ENCODE data around the gene ESR2. TPM values are rescaled to one million over a fixed set of nuclear protein-coding genes. Genes with fewer than 3 reads are reported as not detected.

Gene ESR2
- total and polyA plus RNA-seq, 2 experiments from 2014 or later = 0.50 to 0.86 TPM

DNA sequence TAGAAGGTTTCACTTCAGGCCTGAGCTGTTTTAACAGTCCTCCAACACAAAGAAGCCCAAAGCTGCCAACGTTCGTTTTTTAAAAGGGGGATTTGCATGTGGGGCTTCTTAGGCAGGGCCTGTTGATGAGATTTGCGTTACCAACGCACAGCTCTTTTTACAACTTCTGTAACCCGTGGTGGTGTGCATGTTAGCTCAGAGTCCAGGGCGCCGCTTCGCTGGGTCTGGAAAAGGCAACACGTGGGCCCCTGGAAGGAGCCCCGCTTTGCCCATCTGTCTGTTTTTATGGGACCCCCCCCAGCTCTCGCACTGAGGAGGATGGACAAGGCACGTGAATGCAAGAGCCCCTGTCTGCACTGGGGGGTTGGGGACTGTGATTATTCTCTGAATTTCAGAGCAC is 84.0 kb downstream of the ESR2 start:
- Histone ChIP-seq H3K27me3 (no peaks in the 10 kb centered on the region), H3K36me3 (peaks cover 19% of the 10 kb centered on the region), H3K27ac (no peak overlapping the region), H3K4me3 (no peak overlapping the region), H3K4me1 (ENCODE audit: low read depth) (peaks cover 20% of the 10 kb centered on the region), H3K9me3 (ENCODE audit: low read depth) (no peaks in the 10 kb centered on the region)
- TF ChIP-seq, protein P1, sequence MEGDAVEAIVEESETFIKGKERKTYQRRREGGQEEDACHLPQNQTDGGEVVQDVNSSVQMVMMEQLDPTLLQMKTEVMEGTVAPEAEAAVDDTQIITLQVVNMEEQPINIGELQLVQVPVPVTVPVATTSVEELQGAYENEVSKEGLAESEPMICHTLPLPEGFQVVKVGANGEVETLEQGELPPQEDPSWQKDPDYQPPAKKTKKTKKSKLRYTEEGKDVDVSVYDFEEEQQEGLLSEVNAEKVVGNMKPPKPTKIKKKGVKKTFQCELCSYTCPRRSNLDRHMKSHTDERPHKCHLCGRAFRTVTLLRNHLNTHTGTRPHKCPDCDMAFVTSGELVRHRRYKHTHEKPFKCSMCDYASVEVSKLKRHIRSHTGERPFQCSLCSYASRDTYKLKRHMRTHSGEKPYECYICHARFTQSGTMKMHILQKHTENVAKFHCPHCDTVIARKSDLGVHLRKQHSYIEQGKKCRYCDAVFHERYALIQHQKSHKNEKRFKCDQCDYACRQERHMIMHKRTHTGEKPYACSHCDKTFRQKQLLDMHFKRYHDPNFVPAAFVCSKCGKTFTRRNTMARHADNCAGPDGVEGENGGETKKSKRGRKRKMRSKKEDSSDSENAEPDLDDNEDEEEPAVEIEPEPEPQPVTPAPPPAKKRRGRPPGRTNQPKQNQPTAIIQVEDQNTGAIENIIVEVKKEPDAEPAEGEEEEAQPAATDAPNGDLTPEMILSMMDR (IDR thresholded peaks at IDR 0.05; ENCODE audit: low read depth, low read length) = no peak
- DNase-seq (ENCODE audit: low read depth in 1 of 2, low spot score in 1 of 2) = no peak

DNA sequence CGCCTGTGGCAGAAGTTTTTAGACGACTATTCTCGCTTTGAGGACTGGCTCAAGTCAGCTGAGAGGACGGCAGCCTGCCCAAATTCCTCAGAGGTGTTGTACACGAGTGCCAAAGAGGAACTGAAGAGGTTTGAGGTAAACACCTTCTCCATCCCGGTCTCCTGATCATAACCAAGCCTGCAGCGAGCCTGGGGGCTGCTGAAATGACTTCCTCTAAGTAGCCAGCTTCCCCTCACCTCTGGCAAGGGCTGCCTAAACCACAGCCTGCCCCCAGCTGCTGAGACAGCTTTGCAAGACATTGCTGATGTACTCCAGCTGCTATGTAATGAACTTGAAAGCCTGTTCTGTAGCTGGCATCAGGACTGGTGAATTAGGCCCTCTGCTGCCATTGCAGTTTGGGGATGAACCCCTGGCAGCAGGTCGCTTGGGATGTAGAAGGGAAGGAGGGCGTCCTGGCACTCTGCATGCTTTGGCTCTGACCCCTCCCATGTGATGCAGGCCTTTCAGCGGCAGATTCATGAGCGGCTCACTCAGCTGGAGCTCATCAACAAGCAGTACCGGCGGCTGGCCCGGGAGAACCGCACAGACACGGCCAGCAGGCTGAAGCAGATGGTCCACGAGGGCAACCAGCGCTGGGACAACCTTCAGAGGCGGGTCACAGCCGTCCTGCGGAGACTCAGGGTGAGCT is 84.6 kb downstream of the ESR2 start:
- H3K4me3 ChIP-seq = no peak overlapping the region
- H3K27me3 ChIP-seq = no peaks in the 10 kb centered on the region
- TF ChIP-seq, protein P1 (IDR thresholded peaks at IDR 0.05; ENCODE audit: low read depth, low read length) = no peak
- H3K4me1 ChIP-seq (ENCODE audit: low read depth) = peaks cover 20% of the 10 kb centered on the region
- peak in 1 of 2 donors; percentile 77 for DNase-seq (ENCODE audit: low read depth in 1 of 2, low spot score in 1 of 2)
- no peak overlapping the region for H3K27ac ChIP-seq
- peaks cover 16% of the 10 kb centered on the region for H3K36me3 ChIP-seq
- no peaks in the 10 kb centered on the region for H3K9me3 ChIP-seq (ENCODE audit: low read depth)

DNA sequence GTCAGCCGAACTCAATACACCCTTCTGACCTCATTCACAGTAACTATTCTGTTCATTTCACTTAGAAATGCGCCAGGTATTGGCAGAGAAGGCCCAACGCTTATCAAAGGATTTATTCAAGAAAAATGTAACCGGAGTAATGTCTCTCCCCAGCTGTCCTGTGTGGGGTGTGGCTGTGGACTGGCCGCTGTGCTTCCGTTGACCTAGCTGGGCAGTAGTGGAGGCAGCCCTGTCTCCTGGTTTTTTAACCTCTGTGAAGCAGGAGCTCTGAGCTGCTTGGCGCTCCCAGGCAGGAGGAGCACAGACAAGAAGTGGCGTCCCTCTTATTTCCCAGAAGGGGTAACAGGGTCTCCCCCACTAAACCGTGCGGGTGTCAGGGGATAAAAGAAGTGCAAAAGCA is 85.2 kb downstream of the ESR2 start:
- DNase-seq (ENCODE audit: low read depth in 1 of 2, low spot score in 1 of 2) = no peak
- TF ChIP-seq, protein P1 (IDR thresholded peaks at IDR 0.05; ENCODE audit: low read depth, low read length) = no peak
- H3K4me3 ChIP-seq = no peak overlapping the region

DNA sequence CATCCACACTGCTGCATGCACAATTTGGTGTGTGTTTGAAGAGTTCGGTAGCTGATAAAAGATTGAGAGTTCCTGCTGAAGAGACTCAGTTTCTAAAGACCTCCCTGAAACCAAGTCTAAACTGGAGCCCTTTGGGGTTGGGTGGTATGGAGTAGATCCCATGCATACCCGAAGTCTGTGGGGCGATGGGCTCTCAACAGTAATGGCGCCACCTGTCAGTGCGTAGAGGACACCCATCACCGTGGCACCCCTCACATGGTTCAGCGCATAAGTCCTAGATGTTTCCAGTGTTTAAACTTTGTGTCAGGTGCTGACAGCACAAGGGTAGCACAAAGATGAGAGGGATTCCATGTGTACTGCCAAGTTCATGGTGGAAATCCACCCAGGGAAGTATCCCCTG is 85.9 kb downstream of the ESR2 start:
- no peaks in the 10 kb centered on the region for H3K27me3 ChIP-seq
- TF ChIP-seq, protein P1 (IDR thresholded peaks at IDR 0.05; ENCODE audit: low read depth, low read length) = no peak
- H3K27ac ChIP-seq = no peak overlapping the region
- peaks cover 16% of the 10 kb centered on the region for H3K4me1 ChIP-seq (ENCODE audit: low read depth)
- no peak overlapping the region for H3K4me3 ChIP-seq
- peaks cover 16% of the 10 kb centered on the region for H3K36me3 ChIP-seq
- no peak for DNase-seq (ENCODE audit: low read depth in 1 of 2, low spot score in 1 of 2)
- H3K9me3 ChIP-seq (ENCODE audit: low read depth) = no peaks in the 10 kb centered on the region

More for the DNA sequence above, 85.2 kb downstream of the ESR2 start:
- H3K36me3 ChIP-seq = peaks cover 16% of the 10 kb centered on the region
- H3K9me3 ChIP-seq (ENCODE audit: low read depth) = no peaks in the 10 kb centered on the region
- peaks cover 16% of the 10 kb centered on the region for H3K4me1 ChIP-seq (ENCODE audit: low read depth)
- no peak overlapping the region for H3K27ac ChIP-seq
- no peaks in the 10 kb centered on the region for H3K27me3 ChIP-seq

DNA sequence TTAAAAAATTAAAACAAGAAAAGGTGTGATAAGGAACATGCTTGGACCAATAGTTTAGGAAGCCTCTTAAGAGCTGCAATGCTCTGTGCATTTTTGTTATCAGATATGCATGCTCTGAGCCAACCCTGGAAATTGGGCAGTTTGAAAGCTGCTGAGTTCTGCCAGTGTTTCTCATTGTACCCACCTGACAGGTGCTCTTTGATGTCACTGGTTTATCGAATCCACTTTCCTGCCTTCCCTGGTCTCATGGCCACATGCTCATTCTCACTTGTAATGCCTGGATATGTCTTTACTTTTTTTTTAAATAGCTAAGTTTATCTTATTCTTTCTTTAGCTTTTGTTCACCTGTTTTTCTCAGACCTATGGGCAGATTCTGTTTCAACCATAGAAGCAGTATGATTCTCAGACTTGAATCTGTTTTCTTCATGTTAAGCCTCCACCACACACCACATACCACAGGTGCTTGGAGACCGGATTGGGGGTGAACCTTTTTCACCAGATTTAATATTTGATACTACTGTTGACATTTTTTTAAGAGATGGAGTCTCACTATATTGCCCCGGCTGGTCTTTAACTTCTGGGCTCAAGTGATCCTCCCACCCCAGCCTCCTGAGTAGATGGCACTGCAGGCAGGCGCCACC is 90.7 kb downstream of the ESR2 start:
- TF ChIP-seq, protein P1 (IDR thresholded peaks at IDR 0.05; ENCODE audit: low read depth, low read length) = no peak
- Histone ChIP-seq H3K9me3 (ENCODE audit: low read depth) (no peaks in the 10 kb centered on the region), H3K36me3 (no peaks in the 10 kb centered on the region), H3K27me3 (no peaks in the 10 kb centered on the region), H3K4me3 (no peak overlapping the region), H3K4me1 (ENCODE audit: low read depth) (peaks cover 31% of the 10 kb centered on the region), H3K27ac (no peak overlapping the region)
- no peak for DNase-seq (ENCODE audit: low read depth in 1 of 2, low spot score in 1 of 2)

Data from cardiac muscle cell (in vitro differentiated cells and primary cell).